ENCODE data around the gene PTCH2.
"Not testable (repeated sequence)": the region's sequence is repeated elsewhere in the genome, so short reads cannot be mapped to it uniquely, and the experiment has no call there.

The PTCH2 gene

DNA sequence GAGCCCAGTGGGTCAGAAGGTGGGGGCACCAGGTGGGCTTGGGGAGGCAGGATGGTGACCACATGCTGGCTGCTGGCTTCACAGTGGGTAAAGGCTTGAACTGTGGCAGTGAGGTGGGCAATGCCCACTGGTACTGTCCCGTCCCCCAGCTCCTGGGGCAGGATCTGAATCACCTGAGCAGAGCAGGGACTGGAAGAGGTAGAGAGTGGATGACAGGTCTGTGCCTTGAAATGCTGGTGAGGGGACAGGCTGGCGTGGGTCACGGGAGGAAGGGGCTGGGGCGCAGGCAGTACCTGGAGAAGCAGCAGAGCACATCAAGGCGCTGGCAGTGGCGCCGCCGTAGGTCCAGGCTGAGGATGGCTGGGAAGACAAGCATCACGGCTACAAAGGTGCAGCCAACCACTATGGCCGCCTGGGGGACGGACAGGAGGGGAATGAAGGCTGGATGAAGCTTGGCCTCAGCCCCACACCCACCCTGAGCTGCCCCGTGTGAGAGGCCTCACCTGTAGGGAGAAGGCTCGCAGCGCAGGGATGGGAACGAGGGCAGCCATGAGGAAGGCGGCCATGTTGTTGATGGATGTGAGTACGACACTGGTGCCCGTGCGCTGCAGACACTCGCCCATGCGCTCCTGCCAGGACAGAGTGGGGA, 14.9 kb downstream of the PTCH2 start:
- TF ChIP-seq, protein P1, sequence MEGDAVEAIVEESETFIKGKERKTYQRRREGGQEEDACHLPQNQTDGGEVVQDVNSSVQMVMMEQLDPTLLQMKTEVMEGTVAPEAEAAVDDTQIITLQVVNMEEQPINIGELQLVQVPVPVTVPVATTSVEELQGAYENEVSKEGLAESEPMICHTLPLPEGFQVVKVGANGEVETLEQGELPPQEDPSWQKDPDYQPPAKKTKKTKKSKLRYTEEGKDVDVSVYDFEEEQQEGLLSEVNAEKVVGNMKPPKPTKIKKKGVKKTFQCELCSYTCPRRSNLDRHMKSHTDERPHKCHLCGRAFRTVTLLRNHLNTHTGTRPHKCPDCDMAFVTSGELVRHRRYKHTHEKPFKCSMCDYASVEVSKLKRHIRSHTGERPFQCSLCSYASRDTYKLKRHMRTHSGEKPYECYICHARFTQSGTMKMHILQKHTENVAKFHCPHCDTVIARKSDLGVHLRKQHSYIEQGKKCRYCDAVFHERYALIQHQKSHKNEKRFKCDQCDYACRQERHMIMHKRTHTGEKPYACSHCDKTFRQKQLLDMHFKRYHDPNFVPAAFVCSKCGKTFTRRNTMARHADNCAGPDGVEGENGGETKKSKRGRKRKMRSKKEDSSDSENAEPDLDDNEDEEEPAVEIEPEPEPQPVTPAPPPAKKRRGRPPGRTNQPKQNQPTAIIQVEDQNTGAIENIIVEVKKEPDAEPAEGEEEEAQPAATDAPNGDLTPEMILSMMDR (IDR thresholded peaks at IDR 0.05), result no peak
- H3K4me3 ChIP-seq (ENCODE audit: low read depth in 1 of 2, low read length in 1 of 2), result no peak overlapping the region
- H3K27me3 ChIP-seq, result no peaks in the 10 kb centered on the region
- H3K4me1 ChIP-seq (ENCODE audit: control insufficient read depth in 1 of 2, insufficient read depth in 1 of 2, low read depth in 1 of 2, low read length in 1 of 2), result peaks cover 30 to 34% of the 10 kb centered on the region in 2 experiments
- H3K9me3 ChIP-seq, result no peaks in the 10 kb centered on the region
- no peaks in the 10 kb centered on the region for H3K36me3 ChIP-seq
- no peak overlapping the region for H3K27ac ChIP-seq

DNA sequence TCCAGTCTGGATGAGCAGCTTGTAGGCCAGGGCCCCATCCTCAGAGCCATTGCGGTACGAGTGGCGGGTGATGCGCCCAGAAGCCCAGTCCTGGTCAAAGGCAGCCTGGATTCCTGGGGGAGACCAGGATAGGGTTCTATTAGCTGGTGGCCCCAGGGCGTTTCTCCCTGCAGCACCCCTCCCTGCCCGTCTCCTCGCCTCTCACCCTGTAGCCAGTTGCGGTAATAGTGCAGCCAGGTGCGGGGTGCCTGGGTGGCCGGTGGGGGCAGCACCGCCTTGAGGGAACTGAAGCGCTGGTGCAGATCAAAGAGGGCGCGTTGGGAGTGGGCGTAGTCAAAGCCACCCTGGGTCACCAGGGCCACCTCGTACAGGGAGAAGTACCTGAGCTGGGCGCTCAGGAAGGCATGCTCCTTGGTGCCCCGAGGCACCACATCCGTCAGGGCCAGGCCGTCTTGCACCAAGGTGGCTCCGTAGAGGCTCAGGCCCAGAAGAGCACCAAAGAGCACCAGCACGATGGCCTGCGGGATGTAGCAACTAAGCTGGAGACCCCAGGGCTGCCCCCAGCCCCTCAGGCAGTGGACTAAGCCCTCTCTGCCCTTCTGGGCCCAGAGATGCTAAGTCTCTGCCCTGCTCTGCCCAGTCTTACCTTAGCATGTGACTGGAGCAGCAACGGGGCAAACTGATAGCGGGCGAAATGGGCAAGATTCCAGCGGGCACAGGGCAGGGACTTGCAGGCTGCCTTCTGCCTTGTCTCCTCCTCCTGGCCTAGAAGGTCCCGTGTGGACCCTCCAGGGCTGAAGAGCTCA, 15.7 kb downstream of the PTCH2 start:
- Histone ChIP-seq H3K4me3 (ENCODE audit: low read depth in 1 of 2, low read length in 1 of 2) (no peak overlapping the region), H3K36me3 (no peaks in the 10 kb centered on the region), H3K4me1 (ENCODE audit: control insufficient read depth in 1 of 2, insufficient read depth in 1 of 2, low read depth in 1 of 2, low read length in 1 of 2) (peaks cover 28 to 31% of the 10 kb centered on the region in 2 experiments), H3K27me3 (no peaks in the 10 kb centered on the region), H3K9me3 (no peaks in the 10 kb centered on the region), H3K27ac (no peak overlapping the region)
- TF ChIP-seq, protein P1 (IDR thresholded peaks at IDR 0.05), result no peak

GRCh38 chr1:44826375-44827196, 16.5 kb downstream of the PTCH2 start:
- H3K4me3 ChIP-seq (ENCODE audit: low read depth in 1 of 2, low read length in 1 of 2), result peak overlapping the region; percentile 25
- TF ChIP-seq, protein P1 (IDR thresholded peaks at IDR 0.05), result no peak
- H3K27ac ChIP-seq, result peak overlapping the region; percentile 43
- H3K4me1 ChIP-seq (ENCODE audit: control insufficient read depth in 1 of 2, insufficient read depth in 1 of 2, low read depth in 1 of 2, low read length in 1 of 2), result peaks cover 28 to 31% of the 10 kb centered on the region in 2 experiments
- H3K9me3 ChIP-seq, result no peaks in the 10 kb centered on the region
- no peaks in the 10 kb centered on the region for H3K36me3 ChIP-seq
- no peaks in the 10 kb centered on the region for H3K27me3 ChIP-seq

DNA sequence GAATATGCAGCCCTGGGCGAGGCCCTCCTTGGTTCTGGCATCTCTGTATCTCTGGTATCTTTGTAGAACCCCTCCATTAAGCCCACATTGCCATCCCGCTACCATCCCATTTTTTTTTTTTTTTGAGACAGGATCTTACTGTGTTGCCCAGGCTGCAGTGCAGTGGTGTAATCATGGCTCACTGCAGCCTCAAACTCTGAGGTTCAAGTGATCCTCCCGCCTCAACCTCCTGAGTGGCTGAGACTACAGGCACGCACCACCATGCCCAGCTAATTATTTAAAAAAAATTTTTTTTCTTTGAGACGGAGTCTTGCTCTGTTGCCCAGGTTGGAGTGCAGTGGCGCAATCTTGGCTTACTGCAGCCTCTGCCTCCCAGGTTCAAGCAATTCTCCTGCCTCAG, 18.7 kb downstream of the PTCH2 start:
- H3K4me1 ChIP-seq (ENCODE audit: control insufficient read depth in 1 of 2, insufficient read depth in 1 of 2, low read depth in 1 of 2, low read length in 1 of 2), result peaks cover 19 to 24% of the 10 kb centered on the region in 2 experiments
- H3K27ac ChIP-seq; H3K36me3 ChIP-seq; H3K4me3 ChIP-seq (ENCODE audit: low read depth in 1 of 2, low read length in 1 of 2); H3K27me3 ChIP-seq; H3K9me3 ChIP-seq: not testable (repeated sequence)

GRCh38 chr1:44822981-44823451, 20.0 kb downstream of the PTCH2 start:
- Histone ChIP-seq H3K4me3 (ENCODE audit: low read depth in 1 of 2, low read length in 1 of 2) (no peak overlapping the region), H3K9me3 (no peaks in the 10 kb centered on the region), H3K27ac (no peak overlapping the region), H3K27me3 (no peaks in the 10 kb centered on the region), H3K36me3 (no peaks in the 10 kb centered on the region), H3K4me1 (ENCODE audit: control insufficient read depth in 1 of 2, insufficient read depth in 1 of 2, low read depth in 1 of 2, low read length in 1 of 2) (peaks cover 28 to 30% of the 10 kb centered on the region in 2 experiments)
- TF ChIP-seq, protein P1 (IDR thresholded peaks at IDR 0.05), result no peak
